Neural progenitor cell (in vitro differentiated cells): ENCODE results near the gene PDCD1.

Experiments used
- CTCF ChIP-seq: fragments of 200-600 bp; sonication (generic); IDR thresholded peaks from 2 replicates; pipeline ENCODE4 v1.5.1; 2017; ENCODE audit warnings: antibody characterized with exemption, mild to moderate bottlenecking
- EZH2 ChIP-seq: fragments of 200-600 bp; sonication (generic); IDR thresholded peaks from 2 replicates; pipeline ENCODE4 v1.6.1; 2017; ENCODE audit warnings: antibody characterized with exemption, mild to moderate bottlenecking, moderate library complexity
- EZH2phosphoT487 ChIP-seq: fragments of 200-600 bp; sonication (generic); IDR thresholded peaks from 2 replicates; pipeline ENCODE4 v1.6.1; 2017; ENCODE audit warnings: antibody characterized with exemption

- no peak for TF ChIP-seq CTCF
- TF ChIP-seq EZH2 = no peak
- no peak for TF ChIP-seq EZH2phosphoT487
Measured at GRCh38 chr2:241822264-241822623, 36.5 kb downstream of the PDCD1 start.
